ENCODE data around the gene THRAP3.

GRCh38 chr1:36341626-36342320 is 117.5 kb downstream of the THRAP3 start:
- TF ChIP-seq, protein P1, sequence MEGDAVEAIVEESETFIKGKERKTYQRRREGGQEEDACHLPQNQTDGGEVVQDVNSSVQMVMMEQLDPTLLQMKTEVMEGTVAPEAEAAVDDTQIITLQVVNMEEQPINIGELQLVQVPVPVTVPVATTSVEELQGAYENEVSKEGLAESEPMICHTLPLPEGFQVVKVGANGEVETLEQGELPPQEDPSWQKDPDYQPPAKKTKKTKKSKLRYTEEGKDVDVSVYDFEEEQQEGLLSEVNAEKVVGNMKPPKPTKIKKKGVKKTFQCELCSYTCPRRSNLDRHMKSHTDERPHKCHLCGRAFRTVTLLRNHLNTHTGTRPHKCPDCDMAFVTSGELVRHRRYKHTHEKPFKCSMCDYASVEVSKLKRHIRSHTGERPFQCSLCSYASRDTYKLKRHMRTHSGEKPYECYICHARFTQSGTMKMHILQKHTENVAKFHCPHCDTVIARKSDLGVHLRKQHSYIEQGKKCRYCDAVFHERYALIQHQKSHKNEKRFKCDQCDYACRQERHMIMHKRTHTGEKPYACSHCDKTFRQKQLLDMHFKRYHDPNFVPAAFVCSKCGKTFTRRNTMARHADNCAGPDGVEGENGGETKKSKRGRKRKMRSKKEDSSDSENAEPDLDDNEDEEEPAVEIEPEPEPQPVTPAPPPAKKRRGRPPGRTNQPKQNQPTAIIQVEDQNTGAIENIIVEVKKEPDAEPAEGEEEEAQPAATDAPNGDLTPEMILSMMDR (IDR thresholded peaks at IDR 0.05), result no peak
- no peak for TF ChIP-seq POLR2A (IDR thresholded peaks at IDR 0.05)
